ENCODE data around the gene PPP1CA. TPM values are rescaled to one million over a fixed set of nuclear protein-coding genes. Genes with fewer than 3 reads are reported as not detected.

PPP1CA gene
- total RNA-seq, 2 donors from 2014 or later = 168 to 215 TPM

DNA sequence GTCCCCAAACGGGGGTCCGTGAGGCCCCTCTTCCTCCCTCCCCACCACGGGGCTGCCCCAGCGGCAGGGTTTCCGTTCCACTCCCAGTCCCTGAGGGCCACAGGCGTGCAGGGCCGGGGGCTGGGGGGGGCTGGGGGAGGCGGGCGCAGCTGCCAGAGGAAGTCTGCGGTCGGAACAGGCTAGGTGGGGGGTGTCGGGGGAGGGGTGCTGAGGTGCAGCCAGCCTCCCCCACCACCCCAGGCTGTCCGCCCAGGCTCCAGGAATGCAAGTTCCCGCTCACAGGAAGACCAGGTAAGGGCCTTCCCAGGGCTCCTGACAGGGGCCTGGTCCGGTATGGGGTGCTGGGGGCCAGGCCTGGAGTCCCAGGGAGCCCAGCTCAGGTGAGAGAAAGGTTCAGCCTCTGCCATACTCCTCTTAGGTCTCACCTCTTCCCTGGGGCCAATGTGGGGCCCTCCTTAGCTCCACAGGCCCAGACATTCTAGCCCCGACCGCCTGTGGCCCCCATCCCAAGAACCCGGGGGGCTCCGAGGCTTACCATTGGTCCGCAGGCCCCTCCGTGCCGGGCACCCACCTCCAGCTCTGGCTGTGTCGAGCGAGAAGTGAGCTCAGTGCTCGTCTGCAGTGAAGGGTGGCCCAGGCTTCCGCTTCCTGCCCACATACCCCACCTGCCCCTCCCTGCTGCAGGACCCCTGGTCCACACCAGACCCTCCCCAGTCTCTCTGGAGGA is 35.6 kb upstream of the PPP1CA start, which contains the start of gene PTPRCAP:
Gene PTPRCAP (minus strand): TSS at position 601 of the 727 bp plus-strand sequence. CDS start 63 bp downstream, at position 538.
- intact Hi-C loops (cut with DNase I) = no loop called here
- DNase-seq (ENCODE audit: low spot score) = no peak
- H3K27ac ChIP-seq = peak within 1 kb of the TSS in 1 of 2 donors; percentile 4

DNA sequence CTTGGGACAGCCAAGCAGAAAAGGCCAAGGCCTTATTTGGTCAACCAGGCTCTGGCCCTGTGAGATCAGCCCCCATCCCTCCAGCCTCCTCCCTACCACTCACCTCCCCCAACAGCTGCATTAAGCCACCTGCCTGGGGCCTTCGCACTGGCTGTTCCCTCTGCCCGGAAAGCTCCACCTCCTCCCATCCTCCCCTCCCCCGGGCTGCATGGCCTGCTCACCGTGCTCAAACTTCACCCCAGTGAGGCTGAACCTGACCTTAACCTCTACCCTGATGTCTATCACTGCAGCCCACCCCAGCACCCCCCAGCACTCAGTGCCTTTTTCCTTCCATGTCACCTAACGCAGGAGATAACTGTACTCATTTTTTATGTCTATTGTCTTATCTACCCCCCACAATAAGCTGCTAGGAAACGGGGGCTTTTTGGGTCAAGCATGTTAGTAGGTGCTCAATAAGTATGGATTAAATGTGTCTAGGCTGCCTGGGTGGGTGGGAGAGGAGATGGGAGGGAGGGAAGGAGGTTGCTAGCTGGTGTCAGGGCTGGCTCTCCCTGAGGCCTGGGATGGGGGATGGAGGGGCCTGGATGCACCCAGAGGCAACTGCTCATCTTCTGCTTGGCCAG is 34.9 kb upstream of the PPP1CA start:
- intact Hi-C loops (cut with DNase I) = no loop called here
- H3K4me1 ChIP-seq (replicated peaks) = peaks cover 8% of the 10 kb centered on the region
- TF ChIP-seq POLR2AphosphoS5 (IDR thresholded peaks at IDR 0.05) = no peak
- TF ChIP-seq POLR2A (IDR thresholded peaks at IDR 0.05) = no peak
- no peak overlapping the region for H3K4me3 ChIP-seq
- H3K9me3 ChIP-seq = no peaks in the 10 kb centered on the region
- peaks cover 16 to 19% of the 10 kb centered on the region in 2 donors for H3K36me3 ChIP-seq
- DNase-seq (ENCODE audit: low spot score) = no peak
- WGBS = 49% methylated on average over 6 of the region's 6 CpGs
- no peaks in the 10 kb centered on the region for H3K27me3 ChIP-seq (replicated peaks; ENCODE audit: insufficient read depth)
- H3K27ac ChIP-seq = peak overlapping the region in 1 of 2 donors; percentile 4

More for the DNA sequence above, 35.6 kb upstream of the PPP1CA start, which contains the start of gene PTPRCAP:
- TF ChIP-seq POLR2AphosphoS5 (IDR thresholded peaks at IDR 0.05) (no peak), POLR2A (IDR thresholded peaks at IDR 0.05) (no peak)
- TF ChIP-seq, protein P1, sequence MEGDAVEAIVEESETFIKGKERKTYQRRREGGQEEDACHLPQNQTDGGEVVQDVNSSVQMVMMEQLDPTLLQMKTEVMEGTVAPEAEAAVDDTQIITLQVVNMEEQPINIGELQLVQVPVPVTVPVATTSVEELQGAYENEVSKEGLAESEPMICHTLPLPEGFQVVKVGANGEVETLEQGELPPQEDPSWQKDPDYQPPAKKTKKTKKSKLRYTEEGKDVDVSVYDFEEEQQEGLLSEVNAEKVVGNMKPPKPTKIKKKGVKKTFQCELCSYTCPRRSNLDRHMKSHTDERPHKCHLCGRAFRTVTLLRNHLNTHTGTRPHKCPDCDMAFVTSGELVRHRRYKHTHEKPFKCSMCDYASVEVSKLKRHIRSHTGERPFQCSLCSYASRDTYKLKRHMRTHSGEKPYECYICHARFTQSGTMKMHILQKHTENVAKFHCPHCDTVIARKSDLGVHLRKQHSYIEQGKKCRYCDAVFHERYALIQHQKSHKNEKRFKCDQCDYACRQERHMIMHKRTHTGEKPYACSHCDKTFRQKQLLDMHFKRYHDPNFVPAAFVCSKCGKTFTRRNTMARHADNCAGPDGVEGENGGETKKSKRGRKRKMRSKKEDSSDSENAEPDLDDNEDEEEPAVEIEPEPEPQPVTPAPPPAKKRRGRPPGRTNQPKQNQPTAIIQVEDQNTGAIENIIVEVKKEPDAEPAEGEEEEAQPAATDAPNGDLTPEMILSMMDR (IDR thresholded peaks at IDR 0.05) = no peak
- no peaks in the 10 kb centered on the region for H3K9me3 ChIP-seq
- WGBS = 72% methylated on average over 14 of the region's 26 CpGs
- H3K4me1 ChIP-seq (replicated peaks) = peaks cover 13% of the 10 kb centered on the region
- H3K4me3 ChIP-seq = peak within 1 kb of the TSS; percentile 1 to 5
- H3K27me3 ChIP-seq (replicated peaks; ENCODE audit: insufficient read depth) = no peaks in the 10 kb centered on the region
- H3K36me3 ChIP-seq = peaks cover 16 to 22% of the 10 kb centered on the region in 2 donors

DNA sequence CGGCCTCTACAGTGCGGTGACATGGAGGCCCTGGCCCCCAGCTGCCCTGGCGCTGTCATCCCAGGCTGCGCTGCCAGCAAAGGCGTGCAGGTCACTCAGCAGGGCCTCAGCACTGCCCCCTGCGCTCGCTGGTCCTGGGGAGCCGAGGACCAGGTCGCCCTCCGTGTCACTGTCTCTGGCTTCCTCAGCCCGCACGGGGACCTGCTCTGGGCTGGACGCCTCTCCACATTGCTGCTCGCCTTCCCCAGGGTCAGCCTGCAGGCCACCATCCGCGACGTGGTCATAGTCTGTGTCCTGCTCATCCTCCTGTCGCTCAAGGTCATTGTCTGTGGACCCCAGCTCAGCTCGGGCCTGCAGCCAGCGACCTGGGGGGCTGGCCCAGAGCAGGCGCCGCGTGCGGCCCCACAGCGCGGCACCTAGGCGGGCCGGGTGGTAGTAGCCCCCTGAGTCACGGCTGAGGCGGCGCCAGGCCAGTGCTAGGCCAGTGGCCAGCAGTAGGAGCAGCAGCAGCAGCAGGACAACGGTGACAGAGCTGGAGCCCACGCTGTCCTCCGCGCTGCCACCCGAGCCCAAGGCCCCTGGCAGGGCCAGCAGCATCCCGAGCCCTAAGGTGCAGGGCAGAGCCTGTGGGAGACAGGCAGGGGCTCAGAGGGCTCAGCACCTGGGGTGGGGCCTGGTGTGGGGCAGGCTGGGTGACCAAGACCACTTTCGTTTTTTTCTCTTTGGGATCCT is 34.2 kb upstream of the PPP1CA start:
- Histone ChIP-seq H3K36me3 (peaks cover 12 to 16% of the 10 kb centered on the region in 2 donors), H3K9me3 (no peaks in the 10 kb centered on the region), H3K27me3 (replicated peaks; ENCODE audit: insufficient read depth) (no peaks in the 10 kb centered on the region), H3K4me1 (replicated peaks) (peaks cover 1% of the 10 kb centered on the region), H3K4me3 (no peak overlapping the region), H3K27ac (no peak overlapping the region)
- no peak for DNase-seq (ENCODE audit: low spot score)
- no peak for TF ChIP-seq POLR2AphosphoS5 (IDR thresholded peaks at IDR 0.05)
- TF ChIP-seq, protein P1 (IDR thresholded peaks at IDR 0.05) = no peak
- no peak for TF ChIP-seq POLR2A (IDR thresholded peaks at IDR 0.05)
- intact Hi-C loops (cut with DNase I) = no loop called here
- WGBS = 85% methylated on average over 34 of the region's 38 CpGs

DNA sequence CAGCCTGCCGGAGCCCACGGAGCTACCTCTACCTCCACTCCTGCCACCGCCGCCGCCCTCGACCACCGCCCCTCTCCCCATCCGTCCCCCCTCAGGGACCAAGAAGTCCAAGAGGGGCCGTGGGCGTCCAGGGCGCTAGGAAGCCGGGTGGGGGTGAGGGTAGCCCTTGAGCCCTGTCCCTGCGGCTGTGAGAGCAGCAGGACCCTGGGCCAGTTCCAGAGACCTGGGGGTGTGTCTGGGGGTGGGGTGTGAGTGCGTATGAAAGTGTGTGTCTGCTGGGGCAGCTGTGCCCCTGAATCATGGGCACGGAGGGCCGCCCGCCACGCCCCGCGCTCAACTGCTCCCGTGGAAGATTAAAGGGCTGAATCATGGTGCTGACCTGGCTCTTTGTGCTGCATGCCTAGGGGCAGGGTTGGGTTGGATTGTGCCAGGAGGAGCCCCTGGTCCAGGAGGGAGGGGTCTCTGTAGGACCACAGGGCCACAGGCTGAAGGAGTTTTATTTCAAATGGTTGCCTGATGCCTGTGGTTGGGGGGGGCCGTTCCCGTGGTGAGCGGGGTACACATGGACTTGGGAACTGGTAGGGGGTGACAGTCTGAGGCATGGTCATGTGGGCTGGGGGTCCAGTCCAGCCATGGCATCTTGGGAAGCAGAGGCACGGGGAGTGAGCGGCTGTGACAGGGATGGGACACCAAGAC is 33.5 kb upstream of the PPP1CA start:
- WGBS = 79% methylated on average over 26 of the region's 26 CpGs
- intact Hi-C loops (cut with DNase I) = no loop called here
- H3K4me3 ChIP-seq = no peak overlapping the region
- H3K36me3 ChIP-seq = peaks cover 12 to 16% of the 10 kb centered on the region in 2 donors
- TF ChIP-seq POLR2A (IDR thresholded peaks at IDR 0.05) = no peak
- no peak for TF ChIP-seq POLR2AphosphoS5 (IDR thresholded peaks at IDR 0.05)
- TF ChIP-seq, protein P1 (IDR thresholded peaks at IDR 0.05) = no peak
- H3K27ac ChIP-seq = no peak overlapping the region
- H3K9me3 ChIP-seq = no peaks in the 10 kb centered on the region
- H3K4me1 ChIP-seq (replicated peaks) = no peaks in the 10 kb centered on the region
- H3K27me3 ChIP-seq (replicated peaks; ENCODE audit: insufficient read depth) = no peaks in the 10 kb centered on the region
- DNase-seq (ENCODE audit: low spot score) = no peak
